Esophagus muscularis mucosa (tissue), 4 donors: ENCODE results near the gene SLCO2A1. TPM values are rescaled to one million over a fixed set of nuclear protein-coding genes. Genes with fewer than 3 reads are reported as not detected.

Experiments used
- DNase-seq: peaks from one replicate; pipeline ENCODE4 v3.0.0-alpha.2; 2017; ENCODE audit errors: extremely low spot score
- H3K27ac ChIP-seq, 4 donors: fragments of 200-600 bp; sonication (generic); replicated peaks in 1 of 4; 1 replicate in 3 of 4; 2 replicates in 1 of 4; pipeline ENCODE4 v1.5.1; 2016 to 2019; ENCODE audit warnings: mild to moderate bottlenecking in 1 of 4
- H3K27me3 ChIP-seq, 4 donors: fragments of 200-600 bp; sonication (generic); one replicate each; pipeline versions ENCODE4 v1.5.1 to v1.6.0; 2016 to 2019
- H3K36me3 ChIP-seq, 4 donors: fragments of 200-600 bp; sonication (generic); one replicate each; pipeline ENCODE4 v1.5.1; 2016 to 2019
- H3K4me1 ChIP-seq, 4 donors: fragments of 200-600 bp; sonication (generic); one replicate each; pipeline ENCODE4 v1.5.1; 2016 to 2019
- H3K4me3 ChIP-seq, 4 donors: fragments of 200-600 bp; sonication (generic); 1 replicate in 2 of 4; 2 replicates in 2 of 4; pipeline ENCODE4 v1.5.1; 2016 to 2019; ENCODE audit warnings: mild to moderate bottlenecking in 4 of 4, moderate library complexity in 1 of 4
- H3K9me3 ChIP-seq, 4 donors: fragments of 200-600 bp; sonication (generic); 1 replicate in 3 of 4; 2 replicates in 1 of 4; pipeline ENCODE4 v1.5.1; 2016 to 2019
- CTCF ChIP-seq, 3 experiments: fragments of 200-600 bp in 2 of 3; fragments of 450-650 bp in 1 of 3; sonication (generic) in 2 of 3; IDR thresholded peaks; one replicate each; pipeline ENCODE4 v1.5.1; 2017 to 2019; ENCODE audit warnings: antibody characterized with exemption in 3 of 3, mild to moderate bottlenecking in 2 of 3, moderate library complexity in 1 of 3
- EP300 ChIP-seq: sonication (generic); formaldehyde crosslinking; IDR thresholded peaks from one replicate; pipeline ENCODE4 v1.6.1; 2017; ENCODE audit warnings: antibody characterized with exemption
- POLR2A ChIP-seq: fragments of 450-650 bp; IDR thresholded peaks from one replicate; pipeline ENCODE4 v1.6.1; 2017; ENCODE audit warnings: antibody characterized with exemption, moderate library complexity, mild to moderate bottlenecking, low read depth
- POLR2AphosphoS5 ChIP-seq, 2 donors: sonication (generic); formaldehyde crosslinking; IDR thresholded peaks; one replicate each; pipeline ENCODE4 v1.6.1; 2017; ENCODE audit warnings: antibody characterized with exemption in 2 of 2
- WGBS: methylation state at CpG from one replicate; pipeline ENCODE4 v1.1.5; 2018; 5-methylcytosine and 5-hydroxymethylcytosine counted together
- intact Hi-C: fragments of 100-400 bp; cut with DNase I; formaldehyde crosslinking; loops from one replicate; pipeline ENCODE4 v1.15.1; 2023
- total RNA-seq, 4 donors: library from RNA; depleted of rRNA; stranded (reverse); fragments of >200 nt; gene quantifications; one replicate each; pipeline versions ENCODE4 v1.1.0 to v1.2.1, GENCODE V29; 2016

SLCO2A1 gene
- total RNA-seq, 4 donors from 2014 or later, result 8.3 to 17.6 (median 13.8) TPM

DNA sequence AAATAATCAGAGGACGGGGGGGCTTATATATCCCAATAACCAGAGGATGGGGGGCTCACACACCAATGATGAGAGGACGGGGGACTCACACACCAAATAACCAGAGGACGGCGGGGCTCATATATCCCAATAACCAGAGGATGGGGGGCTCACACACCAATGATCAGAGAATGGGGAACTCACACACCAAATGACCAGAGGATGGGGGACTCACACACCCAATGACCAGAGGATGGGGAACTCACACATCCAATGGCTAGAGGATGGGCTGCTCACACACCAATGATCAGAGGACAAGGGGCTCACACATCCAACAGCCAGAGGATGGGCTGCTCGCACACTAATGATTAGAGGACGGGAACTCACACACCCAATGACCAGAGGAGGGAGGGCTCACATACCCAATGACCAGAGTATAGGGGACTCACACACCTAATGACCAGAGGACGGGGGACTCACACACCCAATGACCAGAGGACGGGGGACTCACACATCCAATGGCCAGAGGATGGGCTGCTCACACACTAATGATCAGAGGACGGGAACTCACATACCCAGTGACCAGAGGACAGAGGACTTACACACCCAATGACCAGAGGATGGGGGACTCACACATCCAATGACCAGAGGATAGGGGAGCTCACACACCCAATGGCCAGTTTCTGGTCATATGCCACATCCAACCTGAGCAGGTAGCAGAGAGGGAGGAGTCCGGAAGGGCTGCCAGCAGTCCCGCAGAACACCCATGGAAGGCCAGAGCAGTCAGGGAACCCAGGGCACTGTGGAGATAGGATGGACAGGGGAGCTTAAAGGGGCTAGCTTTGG lies 144.6 kb downstream of the SLCO2A1 start:
- no peak overlapping the region for H3K4me3 ChIP-seq

DNA sequence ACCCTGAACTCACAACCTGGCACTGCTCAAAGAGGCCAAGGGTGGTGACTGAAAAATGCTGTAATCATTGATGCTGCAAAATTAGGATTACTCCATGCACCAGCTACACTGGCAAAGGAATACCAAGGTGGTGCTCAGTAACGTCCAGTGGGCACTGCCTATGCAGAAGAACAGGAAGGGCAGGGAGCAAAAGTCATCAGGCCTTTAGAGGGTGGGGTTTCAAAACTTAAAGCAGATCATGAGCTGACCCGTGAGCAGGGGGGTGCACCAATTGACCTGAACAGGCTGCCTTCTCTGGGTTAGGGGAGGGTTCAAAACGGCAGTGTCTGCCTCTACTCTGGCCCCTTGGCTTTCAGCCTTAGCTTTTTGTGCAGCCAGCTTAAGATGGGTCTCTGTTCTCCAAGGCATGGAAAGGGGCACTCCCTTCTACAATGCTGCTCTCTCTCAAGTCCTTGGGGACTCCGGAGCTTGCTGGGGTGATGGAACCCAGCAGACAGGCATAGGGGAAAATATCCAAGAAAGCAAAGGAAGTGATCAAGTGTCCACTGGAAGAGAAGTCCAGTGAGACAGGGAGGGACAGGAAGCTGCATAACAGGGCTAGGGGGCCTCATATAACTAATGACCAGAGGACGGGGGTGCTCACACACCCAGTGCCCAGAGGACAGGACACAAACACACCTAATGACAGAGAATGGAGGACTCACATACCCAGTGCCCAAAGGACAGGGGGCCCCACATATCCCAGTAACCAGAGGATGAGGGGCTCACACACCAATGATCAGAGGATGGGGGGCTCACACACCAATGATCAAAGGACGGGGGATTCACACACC lies 145.5 kb downstream of the SLCO2A1 start:
- H3K4me3 ChIP-seq, result no peak overlapping the region
- intact Hi-C loops, result no loop called here
- peaks cover 0 to 7% (median 6%) of the 10 kb centered on the region in 4 donors for H3K4me1 ChIP-seq
- DNase-seq, result peak; percentile 66
- no peaks in the 10 kb centered on the region for H3K9me3 ChIP-seq
- no peaks in the 10 kb centered on the region for H3K27me3 ChIP-seq
- no peak for TF ChIP-seq POLR2A
- TF ChIP-seq EP300, result no peak
- TF ChIP-seq POLR2AphosphoS5 (IDR thresholded peaks at IDR 0.05), result no peak
- TF ChIP-seq CTCF (IDR thresholded peaks at IDR 0.05), result no peak
- no peaks in the 10 kb centered on the region for H3K36me3 ChIP-seq
- no peak overlapping the region for H3K27ac ChIP-seq
- WGBS, result 81% methylated on average over 4 of the region's 6 CpGs

More for the DNA sequence above, 144.6 kb downstream of the SLCO2A1 start:
- Histone ChIP-seq H3K9me3 (no peaks in the 10 kb centered on the region), H3K27ac (no peak overlapping the region), H3K36me3 (no peaks in the 10 kb centered on the region), H3K4me1 (peaks cover 0 to 7% (median 6%) of the 10 kb centered on the region in 4 donors), H3K27me3 (no peaks in the 10 kb centered on the region)
- intact Hi-C loops, result no loop called here
- TF ChIP-seq CTCF (IDR thresholded peaks at IDR 0.05), result no peak
- TF ChIP-seq EP300, result no peak
- no peak for TF ChIP-seq POLR2AphosphoS5 (IDR thresholded peaks at IDR 0.05)
- TF ChIP-seq POLR2A, result no peak
- 87% methylated on average over 11 of the region's 11 CpGs for WGBS
- peak; percentile 91 for DNase-seq

- DNase-seq, result no peak
- intact Hi-C loops, result no loop called here
- no peak overlapping the region for H3K27ac ChIP-seq
- H3K4me3 ChIP-seq, result no peak overlapping the region
- no peak for TF ChIP-seq POLR2A
- no peak for TF ChIP-seq EP300
- TF ChIP-seq CTCF (IDR thresholded peaks at IDR 0.05), result no peak
- TF ChIP-seq POLR2AphosphoS5 (IDR thresholded peaks at IDR 0.05), result no peak
- H3K9me3 ChIP-seq, result peaks cover 0 to 3% (median 1%) of the 10 kb centered on the region in 4 donors
- H3K4me1 ChIP-seq, result peaks cover 0 to 7% (median 6%) of the 10 kb centered on the region in 4 donors
- H3K36me3 ChIP-seq, result no peaks in the 10 kb centered on the region
- H3K27me3 ChIP-seq, result no peaks in the 10 kb centered on the region
These were observed 146.1 kb downstream of the SLCO2A1 start for GRCh38 chr3:133883641-133884040.

GRCh38 chr3:133882986-133883586 lies 146.6 kb downstream of the SLCO2A1 start:
- no peak for TF ChIP-seq EP300
- TF ChIP-seq POLR2AphosphoS5 (IDR thresholded peaks at IDR 0.05), result no peak
- no peaks in the 10 kb centered on the region for H3K36me3 ChIP-seq
- no peak overlapping the region for H3K27ac ChIP-seq
- peaks cover 0 to 8% (median 2%) of the 10 kb centered on the region in 4 donors for H3K9me3 ChIP-seq
- DNase-seq, result peak; percentile 62
- H3K4me1 ChIP-seq, result peaks cover 0 to 7% (median 6%) of the 10 kb centered on the region in 4 donors
- H3K27me3 ChIP-seq, result no peaks in the 10 kb centered on the region
- H3K4me3 ChIP-seq, result no peak overlapping the region
- intact Hi-C loops, result no loop called here
- 90% methylated on average over 2 of the region's 3 CpGs for WGBS
